GM12873 (cell line): Measurements from ENCODE around the gene FAN1.

Experiments used
- CTCF ChIP-seq: IDR thresholded peaks from 2 replicates; pipeline ENCODE4 v1.5.1; 2012; ENCODE audit warnings: low read depth, mild to moderate bottlenecking, moderate library complexity, low read length, control low read depth; ENCODE audit not compliant: insufficient read depth; ENCODE audit errors: missing control alignments

The FAN1 gene

GRCh38 chr15:30940359-30940758 is 36.6 kb downstream of the FAN1 start:
- no peak for TF ChIP-seq CTCF

GRCh38 chr15:30941520-30941919 is 37.8 kb downstream of the FAN1 start:
- no peak for TF ChIP-seq CTCF

GRCh38 chr15:30943654-30944335 is 40.1 kb downstream of the FAN1 start:
- no peak for TF ChIP-seq CTCF

- no peak for TF ChIP-seq CTCF
Observed at GRCh38 chr15:30953183-30953582, 49.5 kb downstream of the FAN1 start.

- TF ChIP-seq CTCF = no peak
Observed at GRCh38 chr15:30953731-30954378, 50.1 kb downstream of the FAN1 start.

GRCh38 chr15:30954674-30955073 is 51.0 kb downstream of the FAN1 start:
- TF ChIP-seq CTCF = no peak

GRCh38 chr15:30956216-30957124 is 52.8 kb downstream of the FAN1 start:
- TF ChIP-seq CTCF = no peak
